Retinal pigment epithelial cell (primary cell): Measurements from ENCODE around the gene ELK3.

Experiments used
- DNase-seq: peaks from one replicate; pipeline ENCODE4 v3.0.0-alpha.2; 2010; ENCODE audit warnings: low read depth
- H3K4me3 ChIP-seq: 2 replicates; pipeline ENCODE4 v1.5.1; 2011; ENCODE audit warnings: mild to moderate bottlenecking, low read length, control low read depth, moderate library complexity
- CTCF ChIP-seq: conservative IDR thresholded peaks from 2 replicates; pipeline ENCODE4 v1.5.1; 2011; ENCODE audit warnings: low read depth, low read length, control low read depth, inconsistent platforms

Gene ELK3

GRCh38 chr12:96302687-96303310 is 108.6 kb downstream of the ELK3 start:
- DNase-seq = no peak
- H3K4me3 ChIP-seq = no peak overlapping the region
- no peak for TF ChIP-seq CTCF

GRCh38 chr12:96303653-96304052 is 109.5 kb downstream of the ELK3 start:
- H3K4me3 ChIP-seq = no peak overlapping the region
- no peak for DNase-seq
- TF ChIP-seq CTCF = no peak

- no peak overlapping the region for H3K4me3 ChIP-seq
- TF ChIP-seq CTCF = no peak
- no peak for DNase-seq
Measured at GRCh38 chr12:96305665-96306064, 111.5 kb downstream of the ELK3 start.

- no peak for TF ChIP-seq CTCF
- H3K4me3 ChIP-seq = no peak overlapping the region
- DNase-seq = no peak
Measured at GRCh38 chr12:96308881-96309280, 114.7 kb downstream of the ELK3 start.

GRCh38 chr12:96310067-96310466 is 115.9 kb downstream of the ELK3 start:
- H3K4me3 ChIP-seq = no peak overlapping the region
- TF ChIP-seq CTCF = no peak
- DNase-seq = no peak

GRCh38 chr12:96311191-96311590 is 117.0 kb downstream of the ELK3 start:
- no peak overlapping the region for H3K4me3 ChIP-seq
- TF ChIP-seq CTCF = no peak
- DNase-seq = no peak

- DNase-seq = no peak
- no peak overlapping the region for H3K4me3 ChIP-seq
- TF ChIP-seq CTCF = no peak
Measured at GRCh38 chr12:96313606-96314005, 119.4 kb downstream of the ELK3 start.
